A673 (cell line): ENCODE measurements around the gene PBX1. TPM values are rescaled to one million over a fixed set of nuclear protein-coding genes. Genes with fewer than 3 reads are reported as not detected.

Source experiments
- BruUV-seq: library from RNA; stranded (reverse); fragments of 400-500 nt; replicated peaks from 2 replicates; lab custom pipeline; 2021; lab: Mats Ljungman, UMichigan
- CTCF ChIA-PET: fragments of 300-600 bp; sonication (Branson Sonifier 250); formaldehyde crosslinking; loops from one replicate; lab custom pipeline; 2022; ENCODE audit warnings: antibody characterized with exemption; lab: Charles Lee
- POLR2A ChIA-PET: fragments of 300-600 bp; sonication (Branson Sonifier 250); formaldehyde crosslinking; loops from one replicate; lab custom pipeline; 2022; ENCODE audit warnings: antibody characterized with exemption; ENCODE audit not compliant: low non-redundant PET; lab: Charles Lee
- DNase-seq: peaks from one replicate; pipeline ENCODE4 v3.0.0-alpha.2; 2015; ENCODE audit warnings: low spot score
- H3K27ac ChIP-seq: fragments of 200-600 bp; sonication (generic); 2 replicates; pipeline ENCODE4 v1.5.1; 2016; ENCODE audit warnings: mixed run types, low read depth, mild to moderate bottlenecking, mixed read lengths, antibody characterized with exemption, low read length; ENCODE audit not compliant: poor library complexity, severe bottlenecking
- H3K27me3 ChIP-seq: fragments of 200-600 bp; sonication (generic); replicated peaks from 2 replicates; pipeline ENCODE4 v1.6.1; 2017; ENCODE audit warnings: mixed run types, low read depth, mild to moderate bottlenecking, mixed read lengths, antibody characterized with exemption, low read length; ENCODE audit not compliant: insufficient read depth, poor library complexity
- H3K36me3 ChIP-seq: fragments of 200-600 bp; sonication (generic); 2 replicates; pipeline ENCODE4 v1.6.1; 2016; ENCODE audit warnings: mixed run types, mild to moderate bottlenecking, mixed read lengths, antibody characterized with exemption, low read length; ENCODE audit not compliant: insufficient read depth, poor library complexity, severe bottlenecking
- H3K4me1 ChIP-seq: fragments of 200-600 bp; sonication (generic); 2 replicates; pipeline ENCODE4 v1.6.1; 2017; ENCODE audit warnings: mixed run types, mild to moderate bottlenecking, mixed read lengths, antibody characterized with exemption, low read length; ENCODE audit not compliant: insufficient read depth, poor library complexity, severe bottlenecking
- H3K4me3 ChIP-seq: fragments of 200-600 bp; sonication (generic); 2 replicates; pipeline ENCODE4 v1.5.1; 2016; ENCODE audit warnings: low read depth, mixed run types, mild to moderate bottlenecking, mixed read lengths, low read length; ENCODE audit not compliant: poor library complexity, severe bottlenecking
- H3K9me3 ChIP-seq: fragments of 200-600 bp; sonication (generic); 2 replicates; pipeline ENCODE4 v1.6.1; 2016; ENCODE audit warnings: mixed run types, low read depth, mild to moderate bottlenecking, mixed read lengths, antibody characterized with exemption, low read length; ENCODE audit not compliant: poor library complexity, severe bottlenecking
- CTCF ChIP-seq: fragments of 300-800, 200-600 bp; sonication (generic); conservative IDR thresholded peaks from 2 replicates; pipeline ENCODE4 v1.5.1; 2017; ENCODE audit warnings: low read depth, mild to moderate bottlenecking, antibody characterized with exemption, low read length, moderate library complexity, mixed read lengths
- EZH2 ChIP-seq: fragments of 200-600 bp; sonication (generic); IDR thresholded peaks from 2 replicates; pipeline ENCODE4 v1.6.1; 2017; ENCODE audit warnings: borderline replicate concordance, low read depth, mild to moderate bottlenecking, mixed read lengths, antibody characterized with exemption, low read length; ENCODE audit not compliant: poor library complexity, severe bottlenecking
- intact Hi-C: fragments of 100-400 bp; cut with micrococcal nuclease; formaldehyde crosslinking; loops from one replicate; pipeline ENCODE4 v1.10.0; 2022; ENCODE audit not compliant: unreplicated experiment
- total RNA-seq: library from RNA; stranded (reverse); gene quantifications from 2 replicates; pipeline ENCODE4 v1.2.3, GENCODE V29; 2021

The PBX1 gene
- total RNA-seq, 1 experiment from 2014 or later, result 51.5 TPM

GRCh38 chr1:164618202-164618564 is 59.2 kb downstream of the PBX1 start:
- H3K9me3 ChIP-seq, result no peaks in the 10 kb centered on the region
- TF ChIP-seq CTCF (no peak), EZH2 (no peak)
- ChIA-PET POLR2A (no interaction called here), CTCF (interaction anchor here (0.6 kb wide), 1 partner anchor 1082 kb away, joined by 6 read pairs; no protein-coding TSS in a partner anchor)
- no peaks in the 10 kb centered on the region for H3K36me3 ChIP-seq
- BruUV-seq, result no TSS peak
- intact Hi-C loops, result no loop called here
- H3K27me3 ChIP-seq, result no peaks in the 10 kb centered on the region
- H3K27ac ChIP-seq, result no peak overlapping the region
- no peak for DNase-seq
- no peak overlapping the region for H3K4me3 ChIP-seq
- peaks cover 25% of the 10 kb centered on the region for H3K4me1 ChIP-seq

- Histone ChIP-seq H3K4me3 (no peak overlapping the region), H3K36me3 (no peaks in the 10 kb centered on the region), H3K27ac (no peak overlapping the region), H3K9me3 (no peaks in the 10 kb centered on the region), H3K27me3 (no peaks in the 10 kb centered on the region), H3K4me1 (peaks cover 28% of the 10 kb centered on the region)
- no peak for TF ChIP-seq CTCF
- TF ChIP-seq EZH2, result no peak
- intact Hi-C loops, result no loop called here
- DNase-seq, result no peak
- CTCF ChIA-PET, result no interaction called here
- POLR2A ChIA-PET, result no interaction called here
- no TSS peak for BruUV-seq
Measured at GRCh38 chr1:164619006-164619784, 60.2 kb downstream of the PBX1 start.

GRCh38 chr1:164622068-164622845 is 63.3 kb downstream of the PBX1 start:
- ChIA-PET POLR2A (no interaction called here), CTCF (no interaction called here)
- intact Hi-C loops, result loop anchor here (5.0 kb wide), 1 partner anchor 160 kb away; no protein-coding TSS in a partner anchor
- no peak for DNase-seq
- Histone ChIP-seq H3K4me1 (peaks cover 31% of the 10 kb centered on the region), H3K4me3 (no peak overlapping the region), H3K9me3 (no peaks in the 10 kb centered on the region), H3K27ac (no peak overlapping the region), H3K36me3 (no peaks in the 10 kb centered on the region), H3K27me3 (no peaks in the 10 kb centered on the region)
- no TSS peak for BruUV-seq
- no peak for TF ChIP-seq CTCF
- no peak for TF ChIP-seq EZH2
